ENCODE measurements around the gene PVALEF.

DNA sequence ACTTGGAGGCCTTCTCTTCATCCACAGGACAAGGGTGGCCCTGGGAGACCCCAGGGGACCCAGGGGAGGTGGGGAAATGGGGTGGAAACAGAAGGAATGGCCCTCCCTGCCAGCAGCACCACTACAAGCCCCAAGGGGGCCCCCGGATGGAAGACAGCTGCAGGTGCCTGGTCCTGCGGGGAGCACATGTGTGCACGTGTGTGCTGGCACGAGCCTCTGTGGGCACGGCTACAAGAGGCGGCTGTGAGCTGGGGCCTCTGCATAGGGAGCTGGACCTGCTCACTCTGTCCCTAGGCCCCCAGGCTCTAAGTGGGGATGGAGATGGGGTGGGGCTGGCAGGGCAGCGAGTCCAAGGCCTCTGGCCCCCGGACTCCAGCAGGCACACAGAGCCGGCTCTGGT is 13.9 kb downstream of the PVALEF start:
- TF ChIP-seq, protein P1, sequence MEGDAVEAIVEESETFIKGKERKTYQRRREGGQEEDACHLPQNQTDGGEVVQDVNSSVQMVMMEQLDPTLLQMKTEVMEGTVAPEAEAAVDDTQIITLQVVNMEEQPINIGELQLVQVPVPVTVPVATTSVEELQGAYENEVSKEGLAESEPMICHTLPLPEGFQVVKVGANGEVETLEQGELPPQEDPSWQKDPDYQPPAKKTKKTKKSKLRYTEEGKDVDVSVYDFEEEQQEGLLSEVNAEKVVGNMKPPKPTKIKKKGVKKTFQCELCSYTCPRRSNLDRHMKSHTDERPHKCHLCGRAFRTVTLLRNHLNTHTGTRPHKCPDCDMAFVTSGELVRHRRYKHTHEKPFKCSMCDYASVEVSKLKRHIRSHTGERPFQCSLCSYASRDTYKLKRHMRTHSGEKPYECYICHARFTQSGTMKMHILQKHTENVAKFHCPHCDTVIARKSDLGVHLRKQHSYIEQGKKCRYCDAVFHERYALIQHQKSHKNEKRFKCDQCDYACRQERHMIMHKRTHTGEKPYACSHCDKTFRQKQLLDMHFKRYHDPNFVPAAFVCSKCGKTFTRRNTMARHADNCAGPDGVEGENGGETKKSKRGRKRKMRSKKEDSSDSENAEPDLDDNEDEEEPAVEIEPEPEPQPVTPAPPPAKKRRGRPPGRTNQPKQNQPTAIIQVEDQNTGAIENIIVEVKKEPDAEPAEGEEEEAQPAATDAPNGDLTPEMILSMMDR (conservative IDR thresholded peaks at IDR 0.05 in 1 of 2, IDR thresholded peaks at IDR 0.05 in 1 of 2; ENCODE audit: low read depth in 1 of 2, low read length in 2 of 2) = no peak
- no peak for TF ChIP-seq EZH2 (IDR thresholded peaks at IDR 0.05; ENCODE audit: low read length, missing control alignments)
